Lower lobe of right lung (tissue), 2 donors: ENCODE data around the gene MCHR2. TPM values are rescaled to one million over a fixed set of nuclear protein-coding genes. Genes with fewer than 3 reads are reported as not detected.
A peak's percentile ranks its signal among the peaks of the same experiment; 100 is the strongest.

Experiments used
- ATAC-seq, 2 donors: fragments of 200-7000 bp; cut with Tn5 transposase; one replicate each; pipeline ENCODE4 v1.9.1; 2020 to 2022; ENCODE audit warnings: mild to moderate bottlenecking in 2 of 2, moderate library complexity in 2 of 2
- DNase-seq: peaks from one replicate; pipeline ENCODE4 v3.0.0-alpha.2; 2020
- H3K27ac ChIP-seq: fragments of 200-600 bp; one replicate; pipeline ENCODE4 v1.8.0; 2022
- H3K27me3 ChIP-seq: fragments of 200-600 bp; one replicate; pipeline ENCODE4 v1.8.0; 2022; ENCODE audit warnings: low read depth
- H3K36me3 ChIP-seq: fragments of 200-600 bp; one replicate; pipeline ENCODE4 v1.8.0; 2022; ENCODE audit warnings: mild to moderate bottlenecking
- H3K4me1 ChIP-seq: fragments of 200-600 bp; one replicate; pipeline ENCODE4 v1.8.0; 2022
- H3K4me3 ChIP-seq: fragments of 200-600 bp; one replicate; pipeline ENCODE4 v1.8.0; 2022; ENCODE audit warnings: mild to moderate bottlenecking
- H3K9me3 ChIP-seq: fragments of 200-600 bp; one replicate; pipeline ENCODE4 v1.8.0; 2022
- CTCF ChIP-seq: fragments of 200-600 bp; IDR thresholded peaks from one replicate; pipeline ENCODE4 v1.8.0; 2022; ENCODE audit warnings: antibody characterized with exemption, mild to moderate bottlenecking
- intact Hi-C: fragments of 100-400 bp; cut with DNase I; formaldehyde crosslinking; loops from one replicate; pipeline ENCODE4 v1.11.0; 2022
- total RNA-seq: library from RNA; stranded (reverse); fragmentation: NEBNext Ultra II Directional; extraction: Animal tissue kit (Norgen Biotek cat#: 25700); gene quantifications from one replicate; pipeline ENCODE4 v1.2.1, GENCODE V29; 2021
- donor health status: DM: no; HTN: yes; CAD: no; lungs with severe emphysema.

Gene MCHR2
- total RNA-seq, 1 donor from 2014 or later: not detected

GRCh38 chr6:99943846-99944245 lies 50.2 kb downstream of the MCHR2 start:
- Histone ChIP-seq H3K4me1 (no peaks in the 10 kb centered on the region), H3K27me3 (no peaks in the 10 kb centered on the region), H3K36me3 (no peaks in the 10 kb centered on the region), H3K27ac (no peak overlapping the region), H3K9me3 (no peaks in the 10 kb centered on the region), H3K4me3 (no peak overlapping the region)
- DNase-seq (no peak), ATAC-seq (no peak)
- intact Hi-C loops: no loop called here
- TF ChIP-seq CTCF: no peak

- ATAC-seq (no peak), DNase-seq (no peak)
Observed at GRCh38 chr6:99940582-99940981, 53.4 kb downstream of the MCHR2 start.

DNA sequence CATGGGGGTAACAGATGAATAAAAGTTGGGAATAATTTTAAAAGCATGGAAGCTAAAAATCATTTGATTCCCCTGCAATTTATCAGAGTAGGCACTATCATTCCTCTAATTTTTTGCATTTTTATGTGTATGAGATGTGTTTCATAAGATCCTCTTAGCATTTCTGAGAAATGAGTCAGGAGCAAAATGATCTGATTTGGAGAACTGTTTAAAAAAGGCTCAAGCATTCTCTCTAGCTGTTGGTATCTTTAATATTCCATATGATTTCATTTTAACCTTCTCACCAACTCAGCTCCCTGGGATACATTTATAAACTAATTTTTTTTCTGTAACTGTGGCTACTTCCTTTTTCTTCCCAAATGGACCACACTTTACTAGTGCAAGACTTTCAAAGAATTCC lies 60.9 kb downstream of the MCHR2 start:
- Histone ChIP-seq H3K9me3 (no peaks in the 10 kb centered on the region), H3K4me1 (no peaks in the 10 kb centered on the region), H3K27me3 (no peaks in the 10 kb centered on the region), H3K36me3 (no peaks in the 10 kb centered on the region), H3K27ac (no peak overlapping the region), H3K4me3 (no peak overlapping the region)
- DNase-seq: no peak
- intact Hi-C loops: no loop called here
- TF ChIP-seq CTCF: no peak
- ATAC-seq: peak in 1 of 2 donors; percentile 33

More at GRCh38 chr6:99940582-99940981, 53.4 kb downstream of the MCHR2 start:
- Histone ChIP-seq H3K27me3 (no peaks in the 10 kb centered on the region), H3K36me3 (no peaks in the 10 kb centered on the region), H3K9me3 (no peaks in the 10 kb centered on the region), H3K27ac (no peak overlapping the region), H3K4me1 (no peaks in the 10 kb centered on the region), H3K4me3 (no peak overlapping the region)
- intact Hi-C loops: no loop called here
- no peak for TF ChIP-seq CTCF

GRCh38 chr6:99912657-99913056 lies 81.4 kb downstream of the MCHR2 start:
- Histone ChIP-seq H3K27me3 (no peaks in the 10 kb centered on the region), H3K27ac (no peak overlapping the region), H3K36me3 (no peaks in the 10 kb centered on the region), H3K4me1 (no peaks in the 10 kb centered on the region), H3K9me3 (no peaks in the 10 kb centered on the region), H3K4me3 (no peak overlapping the region)
- no peak for ATAC-seq
- TF ChIP-seq CTCF: no peak
- DNase-seq: no peak
- intact Hi-C loops: no loop called here

- H3K27ac ChIP-seq: no peak overlapping the region
- no peak overlapping the region for H3K4me3 ChIP-seq
- TF ChIP-seq CTCF: peak; percentile 40
- H3K9me3 ChIP-seq: no peaks in the 10 kb centered on the region
- H3K36me3 ChIP-seq: no peaks in the 10 kb centered on the region
- no peaks in the 10 kb centered on the region for H3K4me1 ChIP-seq
- DNase-seq: no peak
- ATAC-seq: peak; percentile 41 to 71
- intact Hi-C loops: no loop called here
- no peaks in the 10 kb centered on the region for H3K27me3 ChIP-seq
Observed at GRCh38 chr6:99905209-99906106, 88.6 kb downstream of the MCHR2 start.
